Progenitor cell of endocrine pancreas (in vitro differentiated cells): ENCODE results near the gene ST8SIA5. TPM values are rescaled to one million over a fixed set of nuclear protein-coding genes. Genes with fewer than 3 reads are reported as not detected.

Experiments used
- DNase-seq: peaks from one replicate; pipeline ENCODE4 v3.0.0; 2021; ENCODE audit warnings: low spot score; ENCODE audit not compliant: unreplicated experiment
- H3K27ac Mint-ChIP-seq: 2 replicates; pipeline ENCODE4 v1.8.0; 2021; ENCODE audit warnings: mild to moderate bottlenecking, moderate library complexity, mixed read lengths
- H3K27me3 Mint-ChIP-seq: 2 replicates; pipeline ENCODE4 v1.8.0; 2021; ENCODE audit warnings: mixed read lengths
- H3K36me3 Mint-ChIP-seq: 2 replicates; pipeline ENCODE4 v1.8.0; 2022; ENCODE audit warnings: mixed read lengths; ENCODE audit not compliant: insufficient read depth
- H3K4me1 Mint-ChIP-seq: 2 replicates; pipeline ENCODE4 v1.8.0; 2021; ENCODE audit warnings: low read depth, mixed read lengths
- H3K4me3 Mint-ChIP-seq: 2 replicates; pipeline ENCODE4 v1.8.0; 2021; ENCODE audit warnings: low read depth, mild to moderate bottlenecking, moderate library complexity, mixed read lengths
- H3K9me3 Mint-ChIP-seq: 2 replicates; pipeline ENCODE4 v1.8.0; 2021; ENCODE audit warnings: low read depth, mixed read lengths
- CTCF ChIP-seq: fragments of 200-600 bp; sonication (generic); IDR thresholded peaks from one replicate; pipeline ENCODE4 v1.5.0; 2021; ENCODE audit warnings: antibody characterized with exemption, mild to moderate bottlenecking; ENCODE audit not compliant: unreplicated experiment
- total RNA-seq: library from RNA; stranded (reverse); gene quantifications from 2 replicates; pipeline ENCODE4 v1.2.1, GENCODE V29; 2021

ST8SIA5 gene
- total RNA-seq, 1 donor from 2014 or later = 5.3 TPM

GRCh38 chr18:46767217-46767616 is 10.4 kb upstream of the ST8SIA5 start:
- TF ChIP-seq CTCF = no peak
- Mint-ChIP-seq H3K36me3 (no peaks in the 10 kb centered on the region), H3K27ac (no peak overlapping the region), H3K4me3 (no peak overlapping the region), H3K27me3 (peaks cover 13% of the 10 kb centered on the region), H3K9me3 (no peaks in the 10 kb centered on the region), H3K4me1 (peaks cover 1% of the 10 kb centered on the region)
- no peak for DNase-seq

GRCh38 chr18:46764586-46764985 is 7.7 kb upstream of the ST8SIA5 start:
- Mint-ChIP-seq H3K4me3 (no peak overlapping the region), H3K9me3 (no peaks in the 10 kb centered on the region), H3K4me1 (peaks cover 6% of the 10 kb centered on the region), H3K27ac (no peak overlapping the region), H3K27me3 (peaks cover 11% of the 10 kb centered on the region), H3K36me3 (no peaks in the 10 kb centered on the region)
- no peak for TF ChIP-seq CTCF
- DNase-seq = no peak

- no peak for TF ChIP-seq CTCF
- H3K27me3 Mint-ChIP-seq = peaks cover 27% of the 10 kb centered on the region
These were observed 4.4 kb upstream of the ST8SIA5 start for GRCh38 chr18:46761059-46761769.

GRCh38 chr18:46759890-46760289 is 3.0 kb upstream of the ST8SIA5 start:
- no peak for TF ChIP-seq CTCF
- Mint-ChIP-seq H3K27ac (no peak overlapping the region), H3K4me1 (peaks cover 20% of the 10 kb centered on the region), H3K4me3 (no peak overlapping the region), H3K9me3 (no peaks in the 10 kb centered on the region), H3K36me3 (no peaks in the 10 kb centered on the region), H3K27me3 (peaks cover 39% of the 10 kb centered on the region)
- DNase-seq = no peak

More at GRCh38 chr18:46761059-46761769, 4.4 kb upstream of the ST8SIA5 start:
- H3K36me3 Mint-ChIP-seq = no peaks in the 10 kb centered on the region
- DNase-seq = no peak
- no peak overlapping the region for H3K4me3 Mint-ChIP-seq
- no peaks in the 10 kb centered on the region for H3K9me3 Mint-ChIP-seq
- H3K27ac Mint-ChIP-seq = no peak overlapping the region
- H3K4me1 Mint-ChIP-seq = peaks cover 18% of the 10 kb centered on the region

GRCh38 chr18:46756025-46756558 is 761 bp downstream of the ST8SIA5 start:
- no peak for TF ChIP-seq CTCF
- Mint-ChIP-seq H3K9me3 (no peaks in the 10 kb centered on the region), H3K4me1 (peaks cover 20% of the 10 kb centered on the region), H3K4me3 (peak overlapping the region; percentile 59), H3K36me3 (no peaks in the 10 kb centered on the region), H3K27ac (no peak overlapping the region), H3K27me3 (peaks cover 58% of the 10 kb centered on the region)
- DNase-seq = no peak
